ENCODE measurements around the gene TULP1.

Gene TULP1

DNA sequence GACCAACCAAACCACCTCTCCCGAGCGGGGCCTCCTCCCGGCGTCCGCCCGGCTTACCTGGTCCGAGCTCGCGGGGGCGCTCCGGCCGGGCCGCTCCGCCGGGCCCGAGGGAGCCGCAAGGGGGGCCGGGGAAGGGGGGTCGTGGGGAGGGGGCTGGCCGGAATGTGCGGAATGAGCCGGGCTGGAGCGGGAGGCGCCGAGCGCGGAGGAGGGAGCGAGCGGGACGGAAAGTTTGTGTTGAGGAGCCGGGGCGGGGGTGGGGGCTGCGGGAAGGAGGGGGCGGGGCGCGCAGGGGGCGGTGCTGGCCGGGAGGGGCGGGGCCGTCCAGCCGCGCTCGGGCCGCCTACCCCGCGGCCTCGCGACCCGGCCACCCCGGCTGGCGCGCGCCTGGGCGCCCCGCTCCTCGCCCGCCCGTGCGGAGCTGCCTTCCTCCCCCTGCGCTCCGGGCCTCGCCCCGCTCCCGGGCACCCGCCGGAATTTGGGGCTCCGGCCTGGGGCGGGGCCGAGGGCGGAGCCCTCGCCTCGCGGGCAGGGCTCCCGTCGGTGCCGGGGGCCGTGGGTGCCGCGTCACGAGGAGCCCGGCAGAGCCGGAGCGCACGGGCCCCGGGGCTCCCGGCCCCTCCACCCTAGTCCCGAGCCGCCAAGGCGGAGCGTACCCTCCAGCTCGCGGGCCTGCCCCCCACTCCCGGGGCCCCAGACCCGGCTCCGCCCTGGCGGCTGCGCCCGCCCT is 15.7 kb downstream of the TULP1 start, which contains the start of gene TEAD3:
Gene TEAD3, minus strand, starts transcription at position 239 of the 730 bp plus-strand sequence.
- Histone ChIP-seq H3K4me1 (ENCODE audit: insufficient read depth, insufficient read length) (peaks cover 26% of the 10 kb centered on the region), H3K9me3 (ENCODE audit: insufficient read depth, low read length) (no peaks in the 10 kb centered on the region), H3K27me3 (ENCODE audit: insufficient read depth, insufficient read length) (peaks cover 3% of the 10 kb centered on the region), H3K36me3 (ENCODE audit: insufficient read depth, insufficient read length, low read length) (peaks cover 12% of the 10 kb centered on the region), H3K9ac (ENCODE audit: insufficient read length, low read depth) (peak within 1 kb of the TSS; percentile 95), H3K4me3 (ENCODE audit: insufficient read length, low read depth) (peak within 1 kb of the TSS; percentile 76)
- DNase-seq (ENCODE audit: low read depth, low spot score): peak; percentile 68
- TF ChIP-seq ZNF274 (IDR thresholded peaks at IDR 0.05; ENCODE audit: low read depth, low read length): no peak
- TF ChIP-seq SUZ12 (IDR thresholded peaks at IDR 0.05; ENCODE audit: extremely low read depth, insufficient read depth, insufficient read length): no peak
- no peak for TF ChIP-seq YY1 (IDR thresholded peaks at IDR 0.05; ENCODE audit: insufficient read depth, insufficient read length)

DNA sequence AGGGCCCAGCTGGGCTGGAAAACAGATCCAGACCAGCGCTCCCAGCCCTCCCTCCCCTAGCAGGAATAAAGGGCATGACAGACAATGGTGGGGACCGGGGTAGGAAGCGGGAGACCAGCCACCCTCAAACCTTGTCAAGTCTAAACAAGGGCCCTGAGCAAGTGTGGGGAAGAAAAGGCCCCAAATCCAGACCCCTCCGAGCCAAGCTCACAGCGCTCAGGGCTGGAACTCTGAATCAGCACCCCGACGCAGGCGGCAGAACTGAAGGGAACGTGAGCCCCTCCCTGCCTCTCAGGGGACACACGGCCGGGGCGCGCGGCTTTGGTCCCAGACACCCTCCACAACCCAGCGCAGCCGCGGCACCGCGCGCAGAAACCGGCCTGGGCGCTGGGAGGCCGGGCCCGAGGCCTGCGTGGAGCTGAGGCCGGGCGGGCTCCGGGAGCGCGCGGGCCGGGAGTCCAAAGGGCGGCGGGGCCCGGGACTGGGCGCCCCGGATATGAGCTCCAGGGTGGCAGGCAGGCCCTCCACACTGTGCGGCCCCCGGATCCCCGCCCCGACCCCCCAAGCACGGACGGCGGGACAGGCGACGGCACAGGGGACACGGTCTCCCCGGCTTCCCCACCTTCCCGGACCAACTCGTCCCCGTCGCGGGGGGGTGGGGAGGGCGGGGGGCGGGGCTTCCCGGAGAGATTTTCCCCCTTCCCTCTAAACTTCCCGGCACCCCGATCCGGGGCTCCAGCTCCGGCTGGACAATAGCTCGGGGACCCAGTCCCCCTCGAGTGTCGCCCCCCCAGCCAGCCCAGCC is 16.5 kb downstream of the TULP1 start:
- peaks cover 33% of the 10 kb centered on the region for H3K4me1 ChIP-seq (ENCODE audit: insufficient read depth, insufficient read length)
- DNase-seq (ENCODE audit: low read depth, low spot score): no peak
- TF ChIP-seq YY1 (IDR thresholded peaks at IDR 0.05; ENCODE audit: insufficient read depth, insufficient read length): no peak
- no peak for TF ChIP-seq ZNF274 (IDR thresholded peaks at IDR 0.05; ENCODE audit: low read depth, low read length)
- TF ChIP-seq SUZ12 (IDR thresholded peaks at IDR 0.05; ENCODE audit: extremely low read depth, insufficient read depth, insufficient read length): no peak
- H3K27me3 ChIP-seq (ENCODE audit: insufficient read depth, insufficient read length): peaks cover 3% of the 10 kb centered on the region
- no peaks in the 10 kb centered on the region for H3K9me3 ChIP-seq (ENCODE audit: insufficient read depth, low read length)
- peaks cover 12% of the 10 kb centered on the region for H3K36me3 ChIP-seq (ENCODE audit: insufficient read depth, insufficient read length, low read length)
- H3K4me3 ChIP-seq (ENCODE audit: insufficient read length, low read depth): peak overlapping the region; percentile 53
- peak overlapping the region; percentile 85 for H3K9ac ChIP-seq (ENCODE audit: insufficient read length, low read depth)

- no peak for TF ChIP-seq ZNF274 (IDR thresholded peaks at IDR 0.05; ENCODE audit: low read depth, low read length)
- no peak for TF ChIP-seq YY1 (IDR thresholded peaks at IDR 0.05; ENCODE audit: insufficient read depth, insufficient read length)
- Histone ChIP-seq H3K27me3 (ENCODE audit: insufficient read depth, insufficient read length) (peaks cover 3% of the 10 kb centered on the region), H3K9ac (ENCODE audit: insufficient read length, low read depth) (peak overlapping the region; percentile 85), H3K4me3 (ENCODE audit: insufficient read length, low read depth) (peak overlapping the region; percentile 53), H3K9me3 (ENCODE audit: insufficient read depth, low read length) (no peaks in the 10 kb centered on the region), H3K4me1 (ENCODE audit: insufficient read depth, insufficient read length) (peaks cover 38% of the 10 kb centered on the region), H3K36me3 (ENCODE audit: insufficient read depth, insufficient read length, low read length) (peaks cover 12% of the 10 kb centered on the region)
- no peak for DNase-seq (ENCODE audit: low read depth, low spot score)
Measured at GRCh38 chr6:35495258-35496035, 17.2 kb downstream of the TULP1 start.

- peak overlapping the region; percentile 36 for H3K9ac ChIP-seq (ENCODE audit: insufficient read length, low read depth)
- H3K27me3 ChIP-seq (ENCODE audit: insufficient read depth, insufficient read length): peaks cover 2% of the 10 kb centered on the region
- no peak for TF ChIP-seq ZNF274 (IDR thresholded peaks at IDR 0.05; ENCODE audit: low read depth, low read length)
- no peak for TF ChIP-seq SUZ12 (IDR thresholded peaks at IDR 0.05; ENCODE audit: extremely low read depth, insufficient read depth, insufficient read length)
- TF ChIP-seq YY1 (IDR thresholded peaks at IDR 0.05; ENCODE audit: insufficient read depth, insufficient read length): no peak
- H3K36me3 ChIP-seq (ENCODE audit: insufficient read depth, insufficient read length, low read length): peaks cover 12% of the 10 kb centered on the region
- DNase-seq (ENCODE audit: low read depth, low spot score): no peak
- H3K9me3 ChIP-seq (ENCODE audit: insufficient read depth, low read length): no peaks in the 10 kb centered on the region
- H3K4me1 ChIP-seq (ENCODE audit: insufficient read depth, insufficient read length): peaks cover 41% of the 10 kb centered on the region
- no peak overlapping the region for H3K4me3 ChIP-seq (ENCODE audit: insufficient read length, low read depth)
Measured at GRCh38 chr6:35494161-35494563, 18.5 kb downstream of the TULP1 start.

GRCh38 chr6:35493307-35493983 is 19.3 kb downstream of the TULP1 start:
- Histone ChIP-seq H3K27me3 (ENCODE audit: insufficient read depth, insufficient read length) (no peaks in the 10 kb centered on the region), H3K36me3 (ENCODE audit: insufficient read depth, insufficient read length, low read length) (peaks cover 12% of the 10 kb centered on the region), H3K4me1 (ENCODE audit: insufficient read depth, insufficient read length) (peaks cover 36% of the 10 kb centered on the region), H3K9me3 (ENCODE audit: insufficient read depth, low read length) (no peaks in the 10 kb centered on the region), H3K9ac (ENCODE audit: insufficient read length, low read depth) (no peak overlapping the region), H3K4me3 (ENCODE audit: insufficient read length, low read depth) (no peak overlapping the region)
- TF ChIP-seq SUZ12 (IDR thresholded peaks at IDR 0.05; ENCODE audit: extremely low read depth, insufficient read depth, insufficient read length) (no peak), YY1 (IDR thresholded peaks at IDR 0.05; ENCODE audit: insufficient read depth, insufficient read length) (no peak), ZNF274 (IDR thresholded peaks at IDR 0.05; ENCODE audit: low read depth, low read length) (no peak)
- no peak for DNase-seq (ENCODE audit: low read depth, low spot score)

DNA sequence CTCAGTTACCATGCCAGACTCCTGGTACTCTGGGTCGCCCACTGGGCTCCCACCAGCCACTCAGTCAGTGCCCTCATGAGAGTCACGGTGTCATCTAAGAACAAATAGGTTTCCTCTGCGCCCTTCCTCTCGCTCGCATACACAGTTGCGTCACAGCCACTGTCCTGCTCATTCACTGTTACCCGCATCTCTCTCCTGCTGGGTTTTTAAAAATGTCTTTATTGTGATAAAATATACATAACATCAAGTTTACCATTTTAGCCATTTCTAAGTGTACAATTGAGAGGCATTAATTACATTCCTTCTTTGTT is 19.8 kb downstream of the TULP1 start:
- no peak overlapping the region for H3K9ac ChIP-seq (ENCODE audit: insufficient read length, low read depth)
- H3K36me3 ChIP-seq (ENCODE audit: insufficient read depth, insufficient read length, low read length): peaks cover 12% of the 10 kb centered on the region
- H3K4me1 ChIP-seq (ENCODE audit: insufficient read depth, insufficient read length): peaks cover 34% of the 10 kb centered on the region
- TF ChIP-seq SUZ12 (IDR thresholded peaks at IDR 0.05; ENCODE audit: extremely low read depth, insufficient read depth, insufficient read length) (no peak), ZNF274 (IDR thresholded peaks at IDR 0.05; ENCODE audit: low read depth, low read length) (no peak), YY1 (IDR thresholded peaks at IDR 0.05; ENCODE audit: insufficient read depth, insufficient read length) (no peak)
- H3K9me3 ChIP-seq (ENCODE audit: insufficient read depth, low read length): no peaks in the 10 kb centered on the region
- no peak for DNase-seq (ENCODE audit: low read depth, low spot score)
- no peaks in the 10 kb centered on the region for H3K27me3 ChIP-seq (ENCODE audit: insufficient read depth, insufficient read length)
- H3K4me3 ChIP-seq (ENCODE audit: insufficient read length, low read depth): no peak overlapping the region
